Measurements from ENCODE around the gene FAM200B.

FAM200B gene

GRCh38 chr4:15668566-15669435, 12.8 kb upstream of the FAM200B start:
- DNase-seq, result no peak

- no peak for DNase-seq
Measured at GRCh38 chr4:15670576-15670975, 11.1 kb upstream of the FAM200B start.

DNA sequence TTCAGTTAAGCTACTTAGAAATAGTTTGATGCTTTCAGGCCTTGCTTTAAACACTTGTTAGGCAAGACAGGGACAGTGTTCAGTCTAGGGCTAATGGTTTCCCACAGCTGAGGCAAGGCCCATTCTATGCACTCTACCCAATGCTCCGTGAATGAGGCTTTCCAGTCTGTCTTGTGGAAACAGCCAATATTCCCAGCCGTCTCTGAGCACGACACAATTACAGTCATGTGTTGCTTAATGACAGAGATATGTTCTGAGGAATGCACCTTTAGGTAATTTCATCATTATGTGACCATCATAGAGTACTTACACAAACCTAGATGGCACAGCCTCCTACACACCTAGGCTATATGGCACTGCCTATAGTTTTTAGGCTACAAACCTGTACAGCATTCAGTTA, 9.5 kb upstream of the FAM200B start:
- DNase-seq, result no peak

GRCh38 chr4:15673337-15673736, 8.3 kb upstream of the FAM200B start:
- DNase-seq, result no peak

DNA sequence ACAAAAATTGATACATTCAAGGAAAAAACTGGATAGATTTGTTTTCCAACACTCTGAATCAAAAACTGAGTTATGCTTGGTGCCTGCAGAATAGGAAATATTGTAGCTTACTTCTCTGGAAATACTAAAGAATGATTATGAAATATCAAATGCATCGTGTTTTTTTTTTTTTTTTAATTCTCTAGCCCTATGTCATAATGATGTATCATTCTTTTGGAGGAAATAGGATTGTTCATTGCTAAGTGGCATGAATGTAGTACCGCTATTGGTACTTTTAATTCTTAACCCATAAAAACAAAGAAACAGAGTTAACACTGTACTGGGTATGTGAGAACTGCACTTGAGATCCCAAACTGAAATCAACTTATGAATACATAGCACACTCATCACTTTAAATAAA, 7.6 kb upstream of the FAM200B start:
- peak in 1 of 4 experiments; percentile 38 for DNase-seq

DNA sequence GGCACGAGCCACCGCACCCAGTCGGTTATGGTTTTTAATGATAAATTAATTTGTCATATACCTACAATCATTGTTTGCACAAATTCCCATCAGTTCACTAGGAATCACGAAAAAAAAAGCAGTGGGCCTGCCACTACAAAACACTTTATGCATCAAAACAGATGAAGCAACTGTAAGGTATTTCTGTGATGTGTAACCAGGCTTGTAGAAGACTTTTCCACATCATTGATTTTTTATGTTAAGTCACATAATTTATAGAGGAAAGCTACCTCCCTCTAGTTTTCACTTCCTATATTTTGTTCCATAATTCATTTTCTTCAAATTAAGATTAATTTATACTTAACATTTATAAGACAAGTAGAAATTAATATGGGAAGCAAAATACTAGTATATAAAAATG, 6.7 kb upstream of the FAM200B start:
- no peak for DNase-seq

GRCh38 chr4:15675356-15675755, 6.3 kb upstream of the FAM200B start:
- DNase-seq, result peak in 3 of 4 experiments; percentile 36 to 55 (median 39)

DNA sequence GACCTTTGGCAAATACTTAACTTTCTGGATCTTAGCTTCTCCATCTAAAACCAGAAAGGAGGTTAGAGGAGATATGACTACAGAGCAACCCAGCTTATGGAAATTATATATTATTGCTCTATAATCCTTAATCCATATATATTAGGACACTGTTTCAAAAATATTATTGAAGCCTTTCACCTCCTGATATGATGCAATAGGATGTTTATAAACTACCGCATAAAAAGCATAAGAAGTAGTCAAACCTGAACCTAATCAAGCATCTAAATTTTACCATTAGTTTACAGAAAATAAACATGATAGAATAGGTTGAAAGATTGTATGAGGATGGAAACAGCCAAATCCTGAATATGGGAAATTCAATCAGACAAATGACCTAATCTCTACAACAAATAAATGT, 5.6 kb upstream of the FAM200B start:
- no peak for DNase-seq

DNA sequence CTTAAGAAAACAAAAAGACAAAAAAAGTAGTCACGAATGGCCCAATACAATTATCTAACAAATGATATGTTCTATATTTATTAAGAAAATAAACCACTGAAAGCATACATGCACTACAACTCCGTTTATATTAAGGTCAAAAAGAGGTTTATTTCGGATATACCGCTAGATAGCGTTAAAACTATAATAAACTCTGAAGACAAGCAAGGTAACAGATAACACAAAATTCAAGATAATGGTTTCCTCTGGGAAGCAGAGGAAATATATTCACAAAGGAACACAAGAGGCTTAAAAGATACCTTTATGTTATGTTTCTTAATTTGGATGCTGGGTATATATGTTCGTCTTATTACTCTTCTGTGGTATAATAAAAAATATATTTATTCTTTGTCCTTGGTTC, 4.7 kb upstream of the FAM200B start:
- no peak for DNase-seq

DNA sequence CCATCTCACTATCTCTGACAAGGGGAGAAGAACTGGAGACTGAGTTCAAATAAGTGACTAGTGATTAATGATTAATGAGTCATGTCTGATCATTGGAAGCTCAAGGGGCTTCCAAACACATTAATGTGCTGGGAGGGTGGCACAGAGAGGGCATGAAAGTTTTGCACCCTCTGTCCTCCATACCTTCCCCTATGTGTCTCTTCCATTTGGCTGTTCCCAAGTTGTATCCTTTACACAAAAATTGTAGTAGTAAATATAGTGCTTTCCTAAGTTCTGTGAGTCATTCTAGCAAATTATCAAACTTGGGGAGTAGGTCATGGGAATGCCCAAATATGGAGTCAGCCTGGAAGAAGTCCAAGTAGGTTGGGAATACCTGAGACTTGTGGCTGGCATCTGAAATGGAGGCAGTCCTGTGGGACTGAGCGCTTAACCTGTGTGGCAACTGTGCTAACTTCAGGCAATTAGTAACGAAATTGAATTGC, 4.1 kb upstream of the FAM200B start:
- no peak for DNase-seq

DNA sequence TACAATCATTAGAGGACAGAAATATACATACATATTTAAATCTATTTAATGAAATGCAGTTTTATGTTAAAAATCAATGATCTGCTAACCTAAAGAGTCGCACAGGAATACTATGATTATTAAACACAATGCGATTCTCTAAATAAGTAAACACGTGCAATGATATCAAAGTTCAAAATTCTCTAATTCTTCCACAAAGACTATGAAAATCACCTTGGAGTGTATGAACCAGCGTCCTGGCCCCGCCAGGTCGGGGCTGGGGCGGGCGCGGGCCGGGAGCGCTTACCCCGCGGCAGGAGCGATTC, 608 bp upstream of the FAM200B start:
- DNase-seq, result no peak

DNA sequence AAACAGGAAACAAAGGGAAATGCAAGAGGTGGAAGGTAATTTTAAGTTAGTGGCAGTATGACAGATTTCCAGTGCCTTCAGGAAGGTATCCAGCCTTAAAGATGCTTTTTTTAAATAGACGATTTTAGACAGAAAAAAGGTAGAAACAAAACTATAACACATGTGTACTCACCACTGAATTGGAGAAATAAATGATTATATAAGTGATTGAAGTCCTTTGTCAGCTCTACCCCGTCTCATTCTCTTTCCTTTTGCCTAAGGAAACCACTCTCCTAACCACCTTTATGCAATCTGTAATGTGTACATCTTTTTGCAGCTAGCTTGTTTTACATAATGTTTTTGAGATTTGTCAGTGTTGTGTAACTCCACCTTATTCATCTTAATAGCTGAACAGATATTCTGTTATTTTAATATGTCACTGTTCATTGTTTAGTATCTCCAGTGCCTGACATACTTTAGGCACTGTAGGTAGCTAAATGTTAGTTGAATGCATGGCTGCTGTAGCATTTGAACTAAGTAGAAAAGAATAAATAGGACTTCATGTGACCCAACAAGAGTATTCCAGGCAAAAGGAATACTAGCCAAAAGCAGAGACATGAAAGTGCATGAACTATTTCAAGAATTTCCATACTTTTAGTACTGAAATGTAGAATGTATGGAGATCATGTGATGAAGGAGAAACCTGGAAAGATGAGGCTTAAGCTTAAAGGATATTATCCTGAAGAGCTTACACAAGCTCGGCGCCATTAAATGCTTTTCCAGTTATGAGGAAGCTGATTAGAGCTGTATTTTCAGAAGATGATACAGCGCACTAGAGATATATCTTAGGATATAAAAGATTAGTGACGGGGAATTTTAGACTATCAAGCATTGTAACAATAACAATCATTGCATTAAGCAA, 865 bp downstream of the FAM200B start:
- peak in 1 of 4 experiments; percentile 23 for DNase-seq

DNA sequence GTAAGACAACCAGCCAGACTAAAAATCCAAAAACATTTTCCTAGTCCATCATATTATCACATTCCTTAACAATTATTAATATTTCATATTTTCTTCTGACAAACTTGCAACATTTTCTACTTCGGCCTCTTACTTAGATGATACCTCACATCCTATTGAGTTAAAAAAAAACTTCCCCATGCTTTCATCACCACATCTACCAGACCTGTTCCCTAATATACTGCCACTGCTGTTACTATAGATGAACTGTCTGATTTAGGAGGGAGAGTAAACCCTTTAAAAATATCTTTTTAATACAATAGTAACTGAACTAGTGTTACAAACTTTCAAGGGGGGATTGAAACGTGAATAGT, 1.5 kb downstream of the FAM200B start:
- peak in 2 of 4 experiments; percentile 56 to 60 for DNase-seq

- no peak for DNase-seq
Measured at GRCh38 chr4:15684498-15684897, 2.9 kb downstream of the FAM200B start.

DNA sequence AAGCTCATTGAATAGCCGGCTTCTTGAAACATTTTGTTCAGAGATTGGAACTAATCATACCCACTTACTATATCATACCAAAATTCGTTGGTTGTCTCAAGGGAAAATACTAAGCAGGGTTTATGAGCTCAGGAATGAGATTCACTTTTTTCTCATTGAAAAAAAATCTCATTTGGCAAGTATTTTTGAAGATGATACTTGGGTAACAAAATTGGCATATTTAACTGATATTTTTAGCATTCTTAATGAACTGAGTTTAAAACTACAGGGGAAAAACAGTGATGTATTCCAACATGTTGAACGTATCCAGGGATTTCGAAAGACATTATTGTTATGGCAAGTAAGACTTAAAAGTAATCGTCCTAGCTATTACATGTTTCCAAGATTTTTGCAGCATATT, 6.4 kb downstream of the FAM200B start:
- no peak for DNase-seq

DNA sequence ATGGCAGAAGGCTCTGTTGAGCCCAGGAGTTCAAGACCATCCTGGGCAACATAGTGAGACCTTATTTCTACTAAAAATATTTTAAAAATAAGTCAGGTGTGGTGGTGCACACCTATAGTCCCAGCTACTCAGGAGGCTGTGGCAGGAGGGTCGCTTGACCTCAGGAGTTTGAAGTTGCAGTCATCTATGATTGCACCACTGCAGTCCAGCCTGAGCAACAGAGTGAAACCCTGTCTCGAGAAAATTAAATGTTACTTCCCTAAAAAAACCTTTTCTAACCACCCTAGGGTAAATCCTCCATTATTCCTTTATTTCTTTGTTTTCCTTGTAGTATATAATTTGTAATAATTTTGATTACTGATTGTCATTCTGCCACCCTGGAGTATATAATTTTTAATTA, 7.9 kb downstream of the FAM200B start:
- peak; percentile 48 to 80 (median 74) for DNase-seq

DNA sequence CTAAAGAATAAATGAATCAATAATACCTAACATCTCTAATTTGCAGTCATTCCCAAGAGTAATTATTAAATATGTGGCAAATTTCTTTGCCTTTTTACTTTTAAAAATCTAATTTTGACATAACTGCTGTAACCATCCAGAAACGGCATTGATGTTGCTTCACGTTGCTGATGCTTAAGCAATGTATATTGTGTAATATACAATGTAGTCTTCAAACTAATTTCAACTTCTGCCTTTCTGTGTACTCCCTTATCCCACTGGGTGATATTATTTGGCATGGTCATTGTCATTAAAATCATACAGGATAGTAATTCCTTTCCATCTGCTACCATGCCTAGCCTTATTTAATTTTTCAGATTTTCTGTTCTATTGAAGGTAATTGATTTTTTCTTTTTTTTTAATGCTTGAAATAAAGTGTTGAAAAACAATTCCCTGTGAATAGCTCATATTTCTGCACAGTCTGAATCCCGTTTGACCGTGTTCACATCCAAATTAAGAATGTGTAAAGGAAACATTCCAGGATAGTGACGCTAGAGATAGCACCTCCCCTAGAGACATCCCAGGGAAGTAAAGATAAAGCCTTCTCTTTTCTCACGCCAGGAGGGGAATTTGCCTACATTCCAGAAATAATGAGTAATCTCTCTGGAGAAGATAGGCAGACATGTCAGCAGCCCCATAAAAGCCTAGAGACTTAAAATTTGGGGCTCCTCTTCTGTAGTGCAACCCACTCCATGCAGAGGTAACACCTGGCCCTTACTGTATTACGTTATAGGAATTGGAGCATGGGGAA, 8.6 kb downstream of the FAM200B start:
- DNase-seq, result peak; percentile 50 to 90 (median 74)

DNA sequence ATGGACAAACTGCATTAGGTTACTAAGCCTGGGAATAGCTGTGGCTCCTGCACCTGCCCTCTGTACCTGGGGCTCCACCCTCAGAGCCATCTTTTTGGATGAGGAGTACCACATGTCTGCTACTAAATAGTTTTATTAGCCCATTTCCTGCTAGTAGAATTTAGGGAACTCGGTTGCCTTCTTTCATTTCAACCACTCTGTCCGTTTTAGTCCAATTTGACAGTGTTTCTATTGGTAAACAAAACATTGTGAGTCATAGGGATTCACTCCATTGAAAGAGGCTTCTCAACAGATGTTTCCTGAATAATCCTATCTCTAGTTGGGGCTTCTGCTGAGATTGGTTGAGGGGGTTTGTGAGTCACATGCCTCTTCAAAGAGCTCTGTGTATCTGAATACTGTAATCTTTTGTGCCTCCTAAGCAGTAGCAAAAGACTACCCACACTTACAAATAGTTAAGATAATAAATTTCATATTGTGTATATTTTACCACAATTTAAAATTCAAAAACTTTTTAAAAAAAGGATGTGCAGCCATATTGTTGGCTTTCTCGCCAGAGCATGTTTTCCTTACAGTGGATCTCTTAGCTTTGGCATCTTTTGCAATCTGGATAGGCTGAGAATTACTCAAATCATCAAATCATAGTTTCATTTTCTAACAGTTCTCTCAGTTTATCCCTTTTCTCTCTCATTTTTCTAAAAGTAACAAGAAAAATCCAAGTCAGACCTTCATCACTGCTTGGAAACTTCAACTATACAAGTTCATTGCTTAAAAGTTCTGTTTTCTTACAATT, 9.9 kb downstream of the FAM200B start:
- DNase-seq, result peak; percentile 29 to 73 (median 56)

DNA sequence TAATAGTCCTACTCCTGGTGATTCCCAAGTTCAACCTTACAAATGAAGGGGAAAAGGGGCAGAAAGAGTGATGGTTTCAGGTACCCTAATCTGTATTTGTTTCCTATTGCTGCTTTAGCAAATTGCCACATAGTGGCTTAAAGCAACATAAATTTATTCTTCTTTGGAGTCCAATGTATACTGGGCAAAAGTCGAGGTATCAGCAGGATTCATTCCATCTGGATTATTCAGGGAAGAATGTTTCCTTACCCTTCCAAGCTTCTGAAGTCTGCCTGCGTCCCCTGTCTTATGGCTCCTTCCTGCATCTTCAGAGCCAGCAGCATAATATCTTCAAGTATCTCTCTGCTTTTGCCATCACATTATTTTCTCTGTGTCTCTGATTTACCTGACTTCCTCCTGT, 11.0 kb downstream of the FAM200B start:
- no peak for DNase-seq

- DNase-seq, result no peak
Measured at GRCh38 chr4:15694431-15694830, 12.8 kb downstream of the FAM200B start.

- DNase-seq, result no peak
Measured at GRCh38 chr4:15695240-15695699, 13.6 kb downstream of the FAM200B start.

DNA sequence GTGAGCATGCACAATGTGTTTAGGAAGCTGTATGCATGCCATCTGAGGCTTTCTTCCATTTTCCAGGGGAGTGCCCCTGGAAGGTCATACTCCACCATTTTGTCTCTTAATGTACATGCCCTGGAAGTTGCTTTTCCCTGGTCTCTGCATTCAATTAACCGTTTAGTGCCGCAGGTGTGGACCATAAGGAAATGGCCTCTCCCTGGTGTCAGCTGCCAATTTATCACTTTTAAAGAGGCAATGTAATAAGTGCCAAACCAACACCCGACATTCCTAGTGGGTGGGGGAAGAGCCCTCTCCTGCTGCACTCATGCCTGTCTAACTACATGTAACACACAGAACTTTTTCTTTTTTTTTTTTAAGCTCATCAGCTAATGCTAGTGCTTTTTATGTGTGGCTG, 14.1 kb downstream of the FAM200B start:
- no peak for DNase-seq
